Colonic mucosa (tissue), 4 donors: ENCODE data around the gene TPK1. TPM values are rescaled to one million over a fixed set of nuclear protein-coding genes. Genes with fewer than 3 reads are reported as not detected.

Source experiments
- DNase-seq: peaks from one replicate; pipeline ENCODE4 v3.0.0-alpha.2; 2020
- H3K27ac ChIP-seq: fragments of 200-600 bp; one replicate; pipeline ENCODE4 v1.8.0; 2021
- H3K27me3 ChIP-seq: fragments of 200-600 bp; one replicate; pipeline ENCODE4 v1.8.0; 2021
- H3K36me3 ChIP-seq: fragments of 200-600 bp; one replicate; pipeline ENCODE4 v1.8.0; 2021
- H3K4me1 ChIP-seq: fragments of 200-600 bp; one replicate; pipeline ENCODE4 v1.8.0; 2021; ENCODE audit warnings: mild to moderate bottlenecking
- H3K4me3 ChIP-seq: fragments of 200-600 bp; one replicate; pipeline ENCODE4 v1.8.0; 2021
- H3K9ac ChIP-seq, 2 donors: one replicate each; pipeline ENCODE4 v1.7.0; 2013; ENCODE audit warnings: control low read depth in 2 of 2, low read depth in 2 of 2, low read length in 2 of 2
- H3K9me3 ChIP-seq: fragments of 200-600 bp; one replicate; pipeline ENCODE4 v1.8.0; 2021
- CTCF ChIP-seq: fragments of 200-600 bp; IDR thresholded peaks from one replicate; pipeline ENCODE4 v1.8.0; 2022; ENCODE audit warnings: antibody characterized with exemption, mild to moderate bottlenecking
- intact Hi-C: fragments of 100-400 bp; cut with DNase I; formaldehyde crosslinking; loops from one replicate; pipeline ENCODE4 v1.14.1; 2022
- total RNA-seq, 2 donors: library from RNA; stranded (reverse); fragmentation: NEBNext Ultra II Directional in 1 of 2; extraction: Animal tissue kit (Norgen Biotek cat#: 25700) in 1 of 2; gene quantifications; one replicate each; pipeline ENCODE4 v1.2.1, GENCODE V29; 2021
- donor health status: healthy.
- donor health status: DM: no; HTN: no; CAD: no.
- donor health status: DM: no; HTN: no; CAD: no.

The TPK1 gene
- total RNA-seq, 2 donors from 2014 or later, result 8.0 to 18.8 TPM

GRCh38 chr7:144468990-144469732, 366.7 kb downstream of the TPK1 start:
- Histone ChIP-seq H3K4me3 (no peak overlapping the region), H3K27me3 (no peaks in the 10 kb centered on the region), H3K4me1 (no peaks in the 10 kb centered on the region), H3K9ac (no peak overlapping the region), H3K27ac (no peak overlapping the region), H3K36me3 (no peaks in the 10 kb centered on the region), H3K9me3 (no peaks in the 10 kb centered on the region)
- intact Hi-C loops, result no loop called here
- no peak for DNase-seq
- no peak for TF ChIP-seq CTCF

GRCh38 chr7:144459635-144460034, 376.2 kb downstream of the TPK1 start:
- H3K27ac ChIP-seq, result no peak overlapping the region
- H3K9me3 ChIP-seq, result no peaks in the 10 kb centered on the region
- H3K9ac ChIP-seq, result no peak overlapping the region
- no peak overlapping the region for H3K4me3 ChIP-seq
- no peak for DNase-seq
- H3K27me3 ChIP-seq, result no peaks in the 10 kb centered on the region
- no peaks in the 10 kb centered on the region for H3K4me1 ChIP-seq
- H3K36me3 ChIP-seq, result no peaks in the 10 kb centered on the region
- TF ChIP-seq CTCF, result no peak
- intact Hi-C loops, result no loop called here

- Histone ChIP-seq H3K9ac (no peak overlapping the region), H3K4me3 (no peak overlapping the region), H3K4me1 (no peaks in the 10 kb centered on the region), H3K27ac (no peak overlapping the region), H3K36me3 (no peaks in the 10 kb centered on the region), H3K9me3 (no peaks in the 10 kb centered on the region), H3K27me3 (no peaks in the 10 kb centered on the region)
- no peak for TF ChIP-seq CTCF
- intact Hi-C loops, result no loop called here
- no peak for DNase-seq
These were observed 380.8 kb downstream of the TPK1 start for GRCh38 chr7:144455040-144455404.

GRCh38 chr7:144454256-144455039, 381.4 kb downstream of the TPK1 start:
- intact Hi-C loops, result no loop called here
- DNase-seq, result no peak

GRCh38 chr7:144452064-144452463, 383.8 kb downstream of the TPK1 start:
- no peak overlapping the region for H3K27ac ChIP-seq
- H3K9ac ChIP-seq, result no peak overlapping the region
- no peak overlapping the region for H3K4me3 ChIP-seq
- H3K9me3 ChIP-seq, result no peaks in the 10 kb centered on the region
- DNase-seq, result no peak
- TF ChIP-seq CTCF, result no peak
- no peaks in the 10 kb centered on the region for H3K27me3 ChIP-seq
- H3K4me1 ChIP-seq, result no peaks in the 10 kb centered on the region
- no peaks in the 10 kb centered on the region for H3K36me3 ChIP-seq
- intact Hi-C loops, result no loop called here

More at GRCh38 chr7:144454256-144455039, 381.4 kb downstream of the TPK1 start:
- H3K27me3 ChIP-seq, result no peaks in the 10 kb centered on the region
- no peak overlapping the region for H3K4me3 ChIP-seq
- H3K9ac ChIP-seq, result no peak overlapping the region
- no peaks in the 10 kb centered on the region for H3K4me1 ChIP-seq
- H3K27ac ChIP-seq, result no peak overlapping the region
- no peaks in the 10 kb centered on the region for H3K36me3 ChIP-seq
- no peaks in the 10 kb centered on the region for H3K9me3 ChIP-seq
- TF ChIP-seq CTCF, result no peak
